Measurements from ENCODE around the gene NDUFB1.

Gene NDUFB1

DNA sequence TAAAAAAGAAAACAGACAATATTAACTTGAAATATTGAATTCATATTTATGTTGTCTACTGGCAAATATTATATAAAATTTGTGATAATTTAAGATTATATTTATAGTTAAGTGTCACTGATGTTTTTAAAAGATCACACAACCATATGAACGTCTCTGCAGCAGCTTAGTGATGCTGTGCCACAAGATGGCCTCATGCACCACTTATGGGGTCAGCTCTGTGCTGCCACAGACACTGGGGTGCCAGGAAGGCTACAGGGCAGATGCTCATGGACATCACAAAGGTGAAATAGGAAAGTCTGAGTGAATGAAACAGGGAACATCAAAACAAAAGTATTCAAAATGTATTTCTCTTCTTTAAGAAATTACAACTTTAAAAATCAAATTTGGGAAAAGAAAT, 28.2 kb downstream of the NDUFB1 start:
- no peak for DNase-seq (ENCODE audit: low spot score)

DNA sequence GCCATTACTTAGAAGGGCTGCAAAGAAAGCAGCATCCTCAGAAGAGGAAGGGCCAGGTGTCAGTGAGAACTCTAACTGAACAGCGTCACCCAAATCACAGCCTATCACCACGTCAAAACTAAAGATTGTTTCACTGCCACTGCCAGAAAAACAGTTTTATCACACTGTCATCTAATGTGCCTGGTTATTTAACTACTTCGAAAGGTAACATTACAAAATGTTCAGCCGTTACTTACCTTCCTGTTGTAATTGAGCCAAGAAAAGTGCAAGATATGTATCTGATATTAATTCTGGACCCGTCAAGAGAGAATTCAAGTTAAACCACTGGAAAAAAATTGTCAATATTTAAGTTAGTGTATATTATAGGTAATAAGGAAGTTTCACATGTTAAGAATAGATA, 33.0 kb downstream of the NDUFB1 start:
- DNase-seq (ENCODE audit: low spot score): no peak

DNA sequence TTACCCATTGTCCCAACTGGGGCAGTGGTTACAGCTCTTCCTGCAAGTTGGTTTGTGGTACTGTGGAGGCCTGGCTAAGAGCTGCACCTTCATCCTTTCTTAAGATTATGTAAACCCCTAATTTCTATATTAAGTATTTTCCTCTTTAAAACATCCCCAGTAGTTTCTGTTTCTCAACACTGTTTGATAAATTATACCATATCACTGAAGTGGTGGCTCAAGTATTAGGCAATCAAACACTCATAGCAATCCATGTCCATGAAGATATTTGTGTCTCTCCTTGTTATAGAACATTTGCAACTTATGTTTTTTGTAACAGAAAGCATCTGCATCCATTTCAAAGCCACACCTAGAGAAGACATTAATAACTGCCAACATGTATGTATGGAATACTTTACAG, 47.0 kb downstream of the NDUFB1 start:
- no peak for DNase-seq (ENCODE audit: low spot score)
